DND-41 (cell line): Measurements from ENCODE around the gene CELF6.

ENCODE experiments used
- ATAC-seq: fragments of 200-7000 bp; cut with Tn5 transposase; 3 replicates; pipeline ENCODE4 v1.9.1; 2021; ENCODE audit warnings: low read depth; ENCODE audit not compliant: insufficient read depth
- DNase-seq: peaks from one replicate; pipeline ENCODE4 v3.0.0-alpha.2; 2020
- H2AFZ ChIP-seq: 2 replicates; pipeline ENCODE4 v1.6.0; 2012; ENCODE audit warnings: low read depth, low read length
- H3K27ac ChIP-seq: 2 replicates; pipeline ENCODE4 v1.5.1; 2012; ENCODE audit warnings: low read length, inconsistent platforms
- H3K27me3 ChIP-seq: fragments of 200-600 bp; sonication (generic); 2 replicates; pipeline ENCODE4 v1.6.0; 2012; ENCODE audit warnings: low read length, mild to moderate bottlenecking, inconsistent platforms; ENCODE audit not compliant: insufficient read depth, poor library complexity
- H3K36me3 ChIP-seq: 2 replicates; pipeline ENCODE4 v1.5.1; 2012; ENCODE audit warnings: low read length, inconsistent platforms; ENCODE audit not compliant: insufficient read depth
- H3K4me1 ChIP-seq: 2 replicates; pipeline ENCODE4 v1.5.1; 2012; ENCODE audit warnings: mild to moderate bottlenecking, low read length; ENCODE audit not compliant: insufficient read depth
- H3K4me2 ChIP-seq: 2 replicates; pipeline ENCODE4 v1.6.0; 2012; ENCODE audit warnings: mild to moderate bottlenecking, moderate library complexity, low read length, inconsistent platforms; ENCODE audit not compliant: insufficient read depth
- H3K4me3 ChIP-seq, 2 experiments: fragments of 200-600 bp in 1 of 2; shearing (Covaris generic) in 1 of 2; 2 replicates each; pipeline ENCODE4 v1.5.1; 2012 to 2016; ENCODE audit warnings: inconsistent platforms in 2 of 2, low read length in 2 of 2, mild to moderate bottlenecking in 2 of 2, low read depth in 1 of 2, moderate library complexity in 1 of 2
- H3K79me2 ChIP-seq: 2 replicates; pipeline ENCODE4 v1.6.0; 2012; ENCODE audit warnings: low read length, inconsistent platforms; ENCODE audit not compliant: insufficient read depth
- H3K9ac ChIP-seq: 2 replicates; pipeline ENCODE4 v1.6.0; 2012; ENCODE audit warnings: low read depth, mild to moderate bottlenecking, inconsistent platforms, low read length, moderate library complexity
- H3K9me3 ChIP-seq: 2 replicates; pipeline ENCODE4 v1.5.1; 2012; ENCODE audit warnings: low read length, moderate library complexity, mild to moderate bottlenecking, inconsistent platforms; ENCODE audit not compliant: insufficient read depth, severe bottlenecking
- H4K20me1 ChIP-seq: 2 replicates; pipeline ENCODE4 v1.6.0; 2012; ENCODE audit warnings: low read length; ENCODE audit not compliant: insufficient read depth
- EZH2 ChIP-seq: IDR thresholded peaks from 3 replicates; pipeline ENCODE4 v1.6.1; 2012; ENCODE audit warnings: borderline replicate concordance, low read depth, mild to moderate bottlenecking, moderate library complexity, low read length, inconsistent platforms; ENCODE audit not compliant: severe bottlenecking
- TF ChIP-seq, protein P1 (sequence below): IDR thresholded peaks from 2 replicates; pipeline ENCODE4 v1.5.1; 2012; ENCODE audit warnings: borderline replicate concordance, low read length, moderate library complexity, mild to moderate bottlenecking; ENCODE audit not compliant: poor library complexity, severe bottlenecking; ENCODE audit errors: extremely low read depth

The CELF6 gene

DNA sequence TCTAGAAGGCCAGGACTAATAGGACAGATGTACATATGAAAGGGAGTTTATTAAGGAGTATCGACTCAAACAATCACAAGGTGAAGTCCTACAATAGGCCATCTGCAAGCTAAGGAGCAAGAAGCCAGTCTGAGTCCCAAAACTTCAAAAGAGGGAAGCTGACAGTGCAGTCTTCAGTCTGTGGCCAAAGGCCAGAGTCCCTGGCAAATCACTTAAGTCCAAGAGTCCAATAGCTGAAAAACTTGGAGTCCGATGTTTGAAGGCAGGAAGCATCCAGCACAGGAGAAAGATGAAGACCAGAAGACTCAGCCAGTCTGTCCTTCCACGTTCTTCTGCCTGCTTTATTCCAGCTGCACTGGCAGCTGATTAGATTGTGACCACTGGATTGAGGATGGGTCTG, 11.1 kb upstream of the CELF6 start:
- no peak overlapping the region for H2AFZ ChIP-seq
- no peaks in the 10 kb centered on the region for H3K4me1 ChIP-seq
- no peak for DNase-seq
- H3K4me2 ChIP-seq, result no peak overlapping the region
- no peak for ATAC-seq
- no peak overlapping the region for H3K27ac ChIP-seq
- no peaks in the 10 kb centered on the region for H3K27me3 ChIP-seq
- no peaks in the 10 kb centered on the region for H3K36me3 ChIP-seq
- no peak overlapping the region for H3K9ac ChIP-seq
- no peaks in the 10 kb centered on the region for H4K20me1 ChIP-seq
- TF ChIP-seq, protein P1, sequence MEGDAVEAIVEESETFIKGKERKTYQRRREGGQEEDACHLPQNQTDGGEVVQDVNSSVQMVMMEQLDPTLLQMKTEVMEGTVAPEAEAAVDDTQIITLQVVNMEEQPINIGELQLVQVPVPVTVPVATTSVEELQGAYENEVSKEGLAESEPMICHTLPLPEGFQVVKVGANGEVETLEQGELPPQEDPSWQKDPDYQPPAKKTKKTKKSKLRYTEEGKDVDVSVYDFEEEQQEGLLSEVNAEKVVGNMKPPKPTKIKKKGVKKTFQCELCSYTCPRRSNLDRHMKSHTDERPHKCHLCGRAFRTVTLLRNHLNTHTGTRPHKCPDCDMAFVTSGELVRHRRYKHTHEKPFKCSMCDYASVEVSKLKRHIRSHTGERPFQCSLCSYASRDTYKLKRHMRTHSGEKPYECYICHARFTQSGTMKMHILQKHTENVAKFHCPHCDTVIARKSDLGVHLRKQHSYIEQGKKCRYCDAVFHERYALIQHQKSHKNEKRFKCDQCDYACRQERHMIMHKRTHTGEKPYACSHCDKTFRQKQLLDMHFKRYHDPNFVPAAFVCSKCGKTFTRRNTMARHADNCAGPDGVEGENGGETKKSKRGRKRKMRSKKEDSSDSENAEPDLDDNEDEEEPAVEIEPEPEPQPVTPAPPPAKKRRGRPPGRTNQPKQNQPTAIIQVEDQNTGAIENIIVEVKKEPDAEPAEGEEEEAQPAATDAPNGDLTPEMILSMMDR, result no peak
- TF ChIP-seq EZH2, result no peak
- no peaks in the 10 kb centered on the region for H3K79me2 ChIP-seq
- no peaks in the 10 kb centered on the region for H3K9me3 ChIP-seq
- no peak overlapping the region for H3K4me3 ChIP-seq

DNA sequence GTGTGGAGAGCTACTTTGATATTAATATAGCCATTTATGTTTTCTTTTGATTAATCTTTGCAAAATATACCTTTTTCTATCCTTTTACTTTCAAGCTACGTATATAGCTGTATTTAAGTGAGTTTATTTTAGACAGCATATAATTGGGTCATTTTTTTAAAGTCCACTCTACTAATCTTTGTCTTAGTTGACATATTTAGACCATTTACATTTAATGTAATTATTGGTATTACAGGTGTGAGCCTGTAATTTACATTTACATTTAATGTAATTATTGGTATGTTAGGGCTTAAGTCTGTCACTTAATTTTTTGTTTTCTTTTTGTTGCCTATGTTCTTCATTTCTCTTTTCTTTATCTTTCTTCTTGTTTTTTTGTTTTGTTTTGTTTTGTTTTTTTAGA, 3.8 kb upstream of the CELF6 start:
- DNase-seq, result no peak
- H2AFZ ChIP-seq, result no peak overlapping the region
- no peaks in the 10 kb centered on the region for H3K4me1 ChIP-seq
- H3K9me3 ChIP-seq, result no peaks in the 10 kb centered on the region
- H3K4me2 ChIP-seq, result no peak overlapping the region
- no peak overlapping the region for H3K9ac ChIP-seq
- no peaks in the 10 kb centered on the region for H3K79me2 ChIP-seq
- H4K20me1 ChIP-seq, result no peaks in the 10 kb centered on the region
- no peaks in the 10 kb centered on the region for H3K36me3 ChIP-seq
- H3K27ac ChIP-seq, result no peak overlapping the region
- H3K27me3 ChIP-seq, result no peaks in the 10 kb centered on the region
- no peak for TF ChIP-seq EZH2
- TF ChIP-seq, protein P1, result no peak
- ATAC-seq, result no peak
- no peak overlapping the region for H3K4me3 ChIP-seq

DNA sequence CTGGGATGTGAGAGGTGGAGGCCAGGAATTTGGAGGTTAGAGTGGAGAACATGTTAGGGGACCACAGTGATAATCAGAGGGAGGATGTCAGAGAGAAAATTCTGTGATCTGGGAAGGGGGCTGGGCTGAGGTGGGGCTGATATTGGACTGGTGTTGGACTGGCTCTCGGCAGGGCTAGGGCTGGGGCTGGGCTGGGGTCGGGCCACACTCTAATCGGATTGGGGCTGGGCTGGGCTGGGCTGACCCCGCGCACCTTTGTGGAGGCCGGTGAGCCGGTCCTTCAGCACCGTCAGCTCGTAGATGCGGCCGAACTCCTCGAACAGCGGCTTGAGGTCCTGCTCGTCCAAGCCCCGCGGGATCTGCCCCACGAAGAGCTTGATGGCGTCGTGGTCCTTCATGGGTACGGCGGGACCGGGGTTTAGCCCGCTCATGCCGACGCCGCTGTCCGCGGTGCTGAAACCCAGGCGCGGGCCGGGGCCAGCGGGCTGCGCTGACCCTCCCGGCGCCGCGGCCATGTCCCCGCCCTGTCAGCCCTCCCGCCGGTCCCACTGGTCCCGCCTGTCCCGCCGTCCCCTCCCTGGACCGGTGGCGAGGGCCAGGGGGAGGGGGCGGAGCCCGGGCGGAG, 485 bp downstream of the CELF6 start:
- no peak overlapping the region for H2AFZ ChIP-seq
- no peak for ATAC-seq
- no peaks in the 10 kb centered on the region for H3K27me3 ChIP-seq
- no peak overlapping the region for H3K27ac ChIP-seq
- no peak overlapping the region for H3K9ac ChIP-seq
- no peaks in the 10 kb centered on the region for H3K79me2 ChIP-seq
- H3K4me2 ChIP-seq, result no peak overlapping the region
- no peaks in the 10 kb centered on the region for H3K4me1 ChIP-seq
- no peaks in the 10 kb centered on the region for H3K9me3 ChIP-seq
- TF ChIP-seq, protein P1, result no peak
- TF ChIP-seq EZH2, result no peak
- no peaks in the 10 kb centered on the region for H3K36me3 ChIP-seq
- H3K4me3 ChIP-seq, result no peak overlapping the region
- H4K20me1 ChIP-seq, result no peaks in the 10 kb centered on the region
- DNase-seq, result no peak
